ENCODE results near the gene SPHKAP.

GRCh38 chr2:228135300-228135699, 46.2 kb downstream of the SPHKAP start:
- TF ChIP-seq TAF1 (IDR thresholded peaks at IDR 0.05; ENCODE audit: borderline replicate concordance, low read depth, low read length) (no peak), POLR2AphosphoS5 (IDR thresholded peaks at IDR 0.05; ENCODE audit: low read depth, low read length) (no peak), POLR2A (IDR thresholded peaks at IDR 0.05; ENCODE audit: low read depth, low read length) (no peak)
